Measurements from ENCODE around the gene CAB39. TPM values are rescaled to one million over a fixed set of nuclear protein-coding genes. Genes with fewer than 3 reads are reported as not detected.

Gene CAB39
- total and polyA plus RNA-seq, 2 of the 8 experiments (the other 6 are each of a cell fraction or from before 2014, with no cell fraction given): 16.4 to 50.5 TPM

- Histone ChIP-seq H3K4ac (replicated peaks; ENCODE audit: insufficient read length, low read depth, low read length) (no peak overlapping the region), H3K79me2 (ENCODE audit: control insufficient read depth in 1 of 2, insufficient read depth in 2 of 2, low read length in 2 of 2) (peaks cover 0 to 2% of the 10 kb centered on the region in 2 experiments; a peak in 1 of 4 replicates), H4K8ac (ENCODE audit: extremely low read depth, insufficient read depth, low read length) (no peak overlapping the region), H3K23me2 (ENCODE audit: low read depth, low read length) (peaks cover 6% of the 10 kb centered on the region; the same call in 1 of the 2 replicates), H4K91ac (replicated peaks; ENCODE audit: insufficient read length, low read length) (no peak overlapping the region), H3K18ac (ENCODE audit: extremely low read depth, low read length) (no peak overlapping the region), H3K9me3 (ENCODE audit: insufficient read depth in 2 of 2, low read depth in 1 of 2, low read length in 1 of 2) (no peaks in the 10 kb centered on the region), H3K36me3 (ENCODE audit: control insufficient read depth in 2 of 4, insufficient read depth in 4 of 4, low read length in 3 of 4) (no peaks in the 10 kb centered on the region), H3K4me1 (replicated peaks in 1 of 4; ENCODE audit: control insufficient read depth in 3 of 4, insufficient read depth in 4 of 4, low read length in 3 of 4) (no peaks in the 10 kb centered on the region; a peak in 1 of 7 replicates), H2BK5ac (ENCODE audit: low read depth, low read length) (no peak overlapping the region), H3K4me2 (ENCODE audit: insufficient read depth in 1 of 2, low read depth in 2 of 2, low read length in 2 of 2) (no peak overlapping the region), H2BK15ac (ENCODE audit: low read length) (no peak overlapping the region; the same call in 1 of the 2 replicates), H4K5ac (ENCODE audit: insufficient read length, low read depth, low read length) (no peak overlapping the region), H3K9ac (replicated peaks in 1 of 4; ENCODE audit: extremely low read depth in 1 of 4, low read depth in 3 of 4, low read length in 3 of 4) (no peak overlapping the region), H2BK20ac (ENCODE audit: low read length) (no peak overlapping the region), H3K27ac (ENCODE audit: low read depth, low read length) (no peak overlapping the region), H2AK5ac (ENCODE audit: low read depth, low read length) (no peak overlapping the region), H3K79me1 (ENCODE audit: low read depth, low read length) (no peaks in the 10 kb centered on the region), H2BK12ac (ENCODE audit: low read depth, low read length) (no peak overlapping the region), H3K23ac (ENCODE audit: insufficient read length) (no peak overlapping the region), H2BK120ac (replicated peaks; ENCODE audit: low read depth, low read length) (no peak overlapping the region), H2AFZ (ENCODE audit: low read length) (no peak overlapping the region), H3K14ac (ENCODE audit: insufficient read length) (no peak overlapping the region), H3K56ac (replicated peaks; ENCODE audit: insufficient read length, low read depth, low read length) (no peak overlapping the region), H3K4me3 (ENCODE audit: extremely low read depth in 1 of 4, insufficient read depth in 2 of 4, low read depth in 3 of 4, low read length in 4 of 4) (no peak overlapping the region), H4K20me1 (replicated peaks in 1 of 2; ENCODE audit: control insufficient read depth in 1 of 2, insufficient read depth in 2 of 2, low read length in 2 of 2) (no peaks in the 10 kb centered on the region), H3K27me3 (replicated peaks in 1 of 4; ENCODE audit: control insufficient read depth in 3 of 4, extremely low read depth in 1 of 4, insufficient read depth in 3 of 4, low read length in 3 of 4) (no peaks in the 10 kb centered on the region)
- 89% methylated on average over 7 of the region's 7 CpGs; no CpG with 5 or more reads in 1 of the 2 experiments for WGBS, 2 experiments (ENCODE audit: extremely low coverage in 1 of 2, insufficient coverage in 1 of 2, insufficient read length in 1 of 2, insufficient replicate concordance in 2 of 2, low coverage in 1 of 2, low lambda C conversion rate in 2 of 2, missing lambda C conversion rate in 1 of 2)
- CTCF ChIA-PET (ENCODE audit: partially characterized antibody): no interaction called here
- no peak for DNase-seq (ENCODE audit: low read depth in 1 of 2, low spot score in 2 of 2)
- POLR2A ChIA-PET (ENCODE audit: partially characterized antibody): no interaction called here
- FAIRE-seq: no peak
- TF ChIP-seq SIRT6 (IDR thresholded peaks at IDR 0.05; ENCODE audit: low read length) (no peak), SIN3A (conservative IDR thresholded peaks at IDR 0.05 in 1 of 2, IDR thresholded peaks at IDR 0.05 in 1 of 2; ENCODE audit: low read depth in 1 of 2, low read length in 2 of 2) (no peak), USF2 (IDR thresholded peaks at IDR 0.05; ENCODE audit: low read length) (no peak), TEAD4 (IDR thresholded peaks at IDR 0.05; ENCODE audit: low read depth, low read length) (no peak), NRF1 (IDR thresholded peaks at IDR 0.05; ENCODE audit: low read depth, low read length) (no peak), TAF7 (optimal IDR thresholded peaks at IDR 0.05; ENCODE audit: borderline replicate concordance, low read depth, low read length) (no peak), CBX8 (IDR thresholded peaks at IDR 0.05; ENCODE audit: borderline replicate concordance, low read depth, low read length) (no peak), BACH1 (IDR thresholded peaks at IDR 0.05; ENCODE audit: low read length) (no peak), GTF2F1 (IDR thresholded peaks at IDR 0.05; ENCODE audit: borderline replicate concordance, low read depth, low read length) (no peak), CHD2 (IDR thresholded peaks at IDR 0.05; ENCODE audit: low read length) (no peak), CREB1 (IDR thresholded peaks at IDR 0.05) (no peak), NANOG (IDR thresholded peaks at IDR 0.05; ENCODE audit: insufficient read depth, low read depth, low read length, poor library complexity, severe bottlenecking) (no peak), YY1 (IDR thresholded peaks at IDR 0.05; ENCODE audit: low read depth, low read length) (no peak), KDM4A (IDR thresholded peaks at IDR 0.05; ENCODE audit: low read depth, low read length, severe bottlenecking) (no peak)
These were observed 4.4 kb upstream of the CAB39 start for GRCh38 chr2:230708204-230708603.

Data from H1 (cell line).